ENCODE data around the gene TSPAN18. TPM values are rescaled to one million over a fixed set of nuclear protein-coding genes. Genes with fewer than 3 reads are reported as not detected.
A peak's percentile ranks its signal among the peaks of the same experiment; 100 is the strongest.

Gene TSPAN18
- total and polyA plus RNA-seq, 2 donors from 2014 or later, result 13.8 to 38.1 TPM

GRCh38 chr11:44945666-44946065 is 218.9 kb downstream of the TSPAN18 start:
- peaks cover 0 to 17% (median 5%) of the 10 kb centered on the region in 3 donors for H3K4me1 ChIP-seq (ENCODE audit: control insufficient read depth in 2 of 3, insufficient read depth in 2 of 3, low read depth in 1 of 3, low read length in 3 of 3)
- DNase-seq (peak in 1 of 5 donors; percentile 40), FAIRE-seq (no peak)
- intact Hi-C loops (cut with DNase I), result no loop called here
- H3K4me3 ChIP-seq (ENCODE audit: low read length in 3 of 3), result no peak overlapping the region
- TF ChIP-seq CTCF (IDR thresholded peaks at IDR 0.05; ENCODE audit: borderline replicate concordance, extremely low read depth, insufficient read depth), result no peak
- H3K27me3 ChIP-seq (ENCODE audit: control insufficient read depth, insufficient read depth, low read length), result no peaks in the 10 kb centered on the region
- H3K36me3 ChIP-seq (ENCODE audit: control insufficient read depth in 2 of 3, insufficient read depth in 3 of 3, low read length in 3 of 3), result no peaks in the 10 kb centered on the region
- H3K9ac ChIP-seq (ENCODE audit: low read length in 3 of 3), result no peak overlapping the region
- H3K9me3 ChIP-seq (ENCODE audit: control insufficient read depth in 2 of 3, insufficient read depth in 1 of 3, low read length in 3 of 3), result no peaks in the 10 kb centered on the region
- no peak overlapping the region for H3K27ac ChIP-seq (ENCODE audit: low read depth in 2 of 2, low read length in 2 of 2)

- Histone ChIP-seq H3K9me3 (ENCODE audit: control insufficient read depth in 2 of 3, insufficient read depth in 1 of 3, low read length in 3 of 3) (no peaks in the 10 kb centered on the region), H3K9ac (ENCODE audit: low read length in 3 of 3) (no peak overlapping the region), H3K27ac (ENCODE audit: low read depth in 2 of 2, low read length in 2 of 2) (no peak overlapping the region), H3K4me1 (ENCODE audit: control insufficient read depth in 2 of 3, insufficient read depth in 2 of 3, low read depth in 1 of 3, low read length in 3 of 3) (peaks cover 0 to 17% (median 5%) of the 10 kb centered on the region in 3 donors), H3K27me3 (ENCODE audit: control insufficient read depth, insufficient read depth, low read length) (no peaks in the 10 kb centered on the region), H3K4me3 (ENCODE audit: low read length in 3 of 3) (no peak overlapping the region), H3K36me3 (ENCODE audit: control insufficient read depth in 2 of 3, insufficient read depth in 3 of 3, low read length in 3 of 3) (no peaks in the 10 kb centered on the region)
- intact Hi-C loops (cut with DNase I), result no loop called here
- no peak for TF ChIP-seq CTCF (IDR thresholded peaks at IDR 0.05; ENCODE audit: borderline replicate concordance, extremely low read depth, insufficient read depth)
- no peak for FAIRE-seq
- peak in 1 of 5 donors; percentile 35 for DNase-seq
Observed at GRCh38 chr11:44946263-44946662, 219.5 kb downstream of the TSPAN18 start.

GRCh38 chr11:44947114-44947513 is 220.4 kb downstream of the TSPAN18 start:
- no peaks in the 10 kb centered on the region for H3K36me3 ChIP-seq (ENCODE audit: control insufficient read depth in 2 of 3, insufficient read depth in 3 of 3, low read length in 3 of 3)
- FAIRE-seq, result no peak
- H3K27ac ChIP-seq (ENCODE audit: low read depth in 2 of 2, low read length in 2 of 2), result peak overlapping the region in 1 of 2 donors; percentile 52
- peak in 1 of 5 donors; percentile 49 for DNase-seq
- no peak for TF ChIP-seq CTCF (IDR thresholded peaks at IDR 0.05; ENCODE audit: borderline replicate concordance, extremely low read depth, insufficient read depth)
- H3K4me3 ChIP-seq (ENCODE audit: low read length in 3 of 3), result no peak overlapping the region
- intact Hi-C loops (cut with DNase I), result no loop called here
- H3K9me3 ChIP-seq (ENCODE audit: control insufficient read depth in 2 of 3, insufficient read depth in 1 of 3, low read length in 3 of 3), result no peaks in the 10 kb centered on the region
- H3K9ac ChIP-seq (ENCODE audit: low read length in 3 of 3), result no peak overlapping the region
- H3K27me3 ChIP-seq (ENCODE audit: control insufficient read depth, insufficient read depth, low read length), result no peaks in the 10 kb centered on the region
- peaks cover 0 to 15% (median 5%) of the 10 kb centered on the region in 3 donors for H3K4me1 ChIP-seq (ENCODE audit: control insufficient read depth in 2 of 3, insufficient read depth in 2 of 3, low read depth in 1 of 3, low read length in 3 of 3)

GRCh38 chr11:44948155-44948554 is 221.4 kb downstream of the TSPAN18 start:
- no peak for FAIRE-seq
- H3K27ac ChIP-seq (ENCODE audit: low read depth in 2 of 2, low read length in 2 of 2), result peak overlapping the region in 1 of 2 donors; percentile 5
- TF ChIP-seq CTCF (IDR thresholded peaks at IDR 0.05; ENCODE audit: borderline replicate concordance, extremely low read depth, insufficient read depth), result no peak
- no peaks in the 10 kb centered on the region for H3K36me3 ChIP-seq (ENCODE audit: control insufficient read depth in 2 of 3, insufficient read depth in 3 of 3, low read length in 3 of 3)
- H3K4me3 ChIP-seq (ENCODE audit: low read length in 3 of 3), result no peak overlapping the region
- peaks cover 0 to 9% (median 0%) of the 10 kb centered on the region in 3 donors for H3K4me1 ChIP-seq (ENCODE audit: control insufficient read depth in 2 of 3, insufficient read depth in 2 of 3, low read depth in 1 of 3, low read length in 3 of 3)
- H3K27me3 ChIP-seq (ENCODE audit: control insufficient read depth, insufficient read depth, low read length), result no peaks in the 10 kb centered on the region
- H3K9me3 ChIP-seq (ENCODE audit: control insufficient read depth in 2 of 3, insufficient read depth in 1 of 3, low read length in 3 of 3), result no peaks in the 10 kb centered on the region
- no peak overlapping the region for H3K9ac ChIP-seq (ENCODE audit: low read length in 3 of 3)
- DNase-seq, result peak in 1 of 5 donors; percentile 31
- intact Hi-C loops (cut with DNase I), result no loop called here
